Trophoblast cell (in vitro differentiated cells and primary cell): ENCODE results near the gene CNST.

Experiments used
- DNase-seq, 2 donors: peaks; one replicate each; pipeline ENCODE4 v3.0.0-alpha.2; 2016
- H2AFZ ChIP-seq: 2 replicates; pipeline ENCODE4 v1.6.1; 2013; ENCODE audit warnings: low read length, moderate library complexity, mild to moderate bottlenecking; ENCODE audit not compliant: insufficient read depth, poor library complexity
- H2AK5ac ChIP-seq: 2 replicates; pipeline ENCODE4 v1.6.1; 2013; ENCODE audit warnings: mild to moderate bottlenecking, low read length
- H2BK120ac ChIP-seq: 2 replicates; pipeline ENCODE4 v1.6.1; 2013; ENCODE audit warnings: low read length, mild to moderate bottlenecking, moderate library complexity; ENCODE audit not compliant: insufficient read depth, poor library complexity
- H2BK12ac ChIP-seq: 2 replicates; pipeline ENCODE4 v1.6.1; 2013; ENCODE audit warnings: mild to moderate bottlenecking, low read length, moderate library complexity
- H2BK5ac ChIP-seq: 2 replicates; pipeline ENCODE4 v1.6.1; 2013; ENCODE audit warnings: low read length, low read depth, moderate library complexity, mild to moderate bottlenecking; ENCODE audit not compliant: poor library complexity
- H3K14ac ChIP-seq: 2 replicates; pipeline ENCODE4 v1.6.1; 2013; ENCODE audit warnings: mild to moderate bottlenecking, low read length
- H3K18ac ChIP-seq: 2 replicates; pipeline ENCODE4 v1.6.1; 2013; ENCODE audit warnings: mild to moderate bottlenecking, low read length
- H3K23ac ChIP-seq: 2 replicates; pipeline ENCODE4 v1.6.1; 2013; ENCODE audit warnings: low read length
- H3K27ac ChIP-seq: 2 replicates; pipeline ENCODE4 v1.5.1; 2013; ENCODE audit warnings: low read depth, mild to moderate bottlenecking, inconsistent platforms, low read length, moderate library complexity
- H3K27me3 ChIP-seq: 2 replicates; pipeline ENCODE4 v1.6.1; 2013; ENCODE audit warnings: inconsistent platforms, mild to moderate bottlenecking, low read length, moderate library complexity; ENCODE audit not compliant: insufficient read depth
- H3K36me3 ChIP-seq, 2 experiments: 1 replicate in 1 of 2; 2 replicates in 1 of 2; pipeline ENCODE4 v1.6.1; 2013; ENCODE audit warnings: low read length in 2 of 2, mild to moderate bottlenecking in 2 of 2, moderate library complexity in 1 of 2; ENCODE audit not compliant: insufficient read depth in 2 of 2, control insufficient read depth in 1 of 2
- H3K4ac ChIP-seq: 2 replicates; pipeline ENCODE4 v1.6.1; 2013; ENCODE audit warnings: low read depth, mild to moderate bottlenecking, low read length, moderate library complexity
- H3K4me1 ChIP-seq, 2 experiments: 1 replicate in 1 of 2; 2 replicates in 1 of 2; pipeline ENCODE4 v1.6.1; 2013; ENCODE audit warnings: low read length in 2 of 2, mild to moderate bottlenecking in 2 of 2, moderate library complexity in 1 of 2; ENCODE audit not compliant: insufficient read depth in 2 of 2, control insufficient read depth in 1 of 2
- H3K4me2 ChIP-seq: 2 replicates; pipeline ENCODE4 v1.6.1; 2013; ENCODE audit warnings: inconsistent platforms, mild to moderate bottlenecking, low read length, moderate library complexity
- H3K4me3 ChIP-seq: 2 replicates; pipeline ENCODE4 v1.5.1; 2013; ENCODE audit warnings: mild to moderate bottlenecking, low read depth, low read length, inconsistent platforms
- H3K79me1 ChIP-seq: one replicate; pipeline ENCODE4 v1.6.1; 2013; ENCODE audit warnings: low read length
- H3K79me2 ChIP-seq: 2 replicates; pipeline ENCODE4 v1.6.1; 2013; ENCODE audit warnings: low read length, mild to moderate bottlenecking; ENCODE audit not compliant: control insufficient read depth, insufficient read depth, poor library complexity
- H3K9ac ChIP-seq: 2 replicates; pipeline ENCODE4 v1.6.1; 2013; ENCODE audit warnings: mild to moderate bottlenecking, low read length
- H3K9me3 ChIP-seq: 2 replicates; pipeline ENCODE4 v1.6.1; 2013; ENCODE audit warnings: low read depth, mild to moderate bottlenecking, control low read depth, inconsistent platforms, low read length; ENCODE audit not compliant: insufficient read depth
- H4K12ac ChIP-seq: 2 replicates; pipeline ENCODE4 v1.6.1; 2013; ENCODE audit warnings: low read depth, mild to moderate bottlenecking, low read length, moderate library complexity
- H4K8ac ChIP-seq: 2 replicates; pipeline ENCODE4 v1.6.1; 2013; ENCODE audit warnings: low read depth, mild to moderate bottlenecking, low read length, moderate library complexity
- H4K91ac ChIP-seq: one replicate; pipeline ENCODE4 v1.6.1; 2013; ENCODE audit warnings: low read depth, mild to moderate bottlenecking, low read length, moderate library complexity
- WGBS: extraction: QIAGEN DNeasy Blood & Tissue Kit; methylation state at CpG from one replicate; pipeline ENCODE4 v1.1.7; 2013; ENCODE audit warnings: missing lambda C conversion rate; ENCODE audit not compliant: insufficient read length, insufficient coverage; ENCODE audit errors: extremely low coverage; 5-methylcytosine and 5-hydroxymethylcytosine counted together

Gene CNST

GRCh38 chr1:246679794-246680177 is 113.5 kb downstream of the CNST start:
- Histone ChIP-seq H4K91ac (no peak overlapping the region), H3K4me2 (no peak overlapping the region), H4K12ac (no peak overlapping the region), H3K79me2 (no peaks in the 10 kb centered on the region), H3K9me3 (no peaks in the 10 kb centered on the region), H3K27me3 (no peaks in the 10 kb centered on the region), H2AFZ (no peak overlapping the region), H3K27ac (no peak overlapping the region), H4K8ac (no peak overlapping the region), H3K18ac (no peak overlapping the region), H2BK5ac (no peak overlapping the region), H3K36me3 (no peaks in the 10 kb centered on the region), H3K79me1 (peaks cover 12% of the 10 kb centered on the region), H2BK12ac (no peak overlapping the region), H3K4ac (no peak overlapping the region), H3K9ac (no peak overlapping the region), H3K14ac (no peak overlapping the region), H3K4me3 (no peak overlapping the region), H3K4me1 (peaks cover 13% of the 10 kb centered on the region in 2 experiments), H2AK5ac (no peak overlapping the region), H2BK120ac (no peak overlapping the region), H3K23ac (no peak overlapping the region)
- no CpG with 5 or more reads among the region's 1 CpG for WGBS
- DNase-seq = no peak

DNA sequence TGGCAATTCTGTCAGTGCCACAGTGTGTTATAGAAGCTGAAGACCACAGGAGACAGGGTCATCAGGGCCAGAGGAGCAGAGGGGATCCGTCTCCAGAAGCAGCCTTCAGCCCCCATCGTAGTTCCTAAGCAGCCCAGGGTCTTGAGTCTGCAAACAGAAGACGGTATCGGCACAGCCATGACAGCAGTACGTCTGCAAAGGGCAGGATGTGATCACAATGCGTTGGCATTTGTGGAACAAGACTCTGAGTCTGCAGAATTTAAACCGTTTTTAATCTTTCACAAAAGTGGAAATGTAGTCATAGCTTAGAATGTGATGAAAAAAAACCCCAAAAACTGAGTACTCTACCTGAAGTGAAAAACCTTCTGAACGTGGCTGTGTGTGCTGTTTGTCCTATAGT is 113.9 kb downstream of the CNST start:
- H3K36me3 ChIP-seq = no peaks in the 10 kb centered on the region
- peaks cover 13% of the 10 kb centered on the region in 2 experiments for H3K4me1 ChIP-seq
- no peaks in the 10 kb centered on the region for H3K27me3 ChIP-seq
- no peak overlapping the region for H3K9ac ChIP-seq
- no peak overlapping the region for H3K18ac ChIP-seq
- no peak overlapping the region for H3K14ac ChIP-seq
- no peak overlapping the region for H2AK5ac ChIP-seq
- DNase-seq = no peak
- no peak overlapping the region for H3K27ac ChIP-seq
- no peak overlapping the region for H3K4me3 ChIP-seq
- H3K4me2 ChIP-seq = no peak overlapping the region
- no peak overlapping the region for H2BK12ac ChIP-seq
- no peak overlapping the region for H4K91ac ChIP-seq
- no peak overlapping the region for H4K8ac ChIP-seq
- no peak overlapping the region for H4K12ac ChIP-seq
- no peak overlapping the region for H2BK5ac ChIP-seq
- peaks cover 12% of the 10 kb centered on the region for H3K79me1 ChIP-seq
- H3K79me2 ChIP-seq = no peaks in the 10 kb centered on the region
- H2BK120ac ChIP-seq = no peak overlapping the region
- no peak overlapping the region for H2AFZ ChIP-seq
- no peaks in the 10 kb centered on the region for H3K9me3 ChIP-seq
- no CpG with 5 or more reads among the region's 8 CpGs for WGBS
- no peak overlapping the region for H3K4ac ChIP-seq
- H3K23ac ChIP-seq = no peak overlapping the region

- Histone ChIP-seq H4K12ac (no peak overlapping the region), H2AFZ (no peak overlapping the region), H3K23ac (no peak overlapping the region), H3K27ac (no peak overlapping the region), H3K27me3 (no peaks in the 10 kb centered on the region), H2BK120ac (no peak overlapping the region), H3K4me3 (no peak overlapping the region), H3K36me3 (no peaks in the 10 kb centered on the region), H3K4me2 (no peak overlapping the region), H2BK5ac (no peak overlapping the region), H3K4ac (no peak overlapping the region), H2BK12ac (no peak overlapping the region), H3K18ac (no peak overlapping the region), H4K8ac (no peak overlapping the region), H3K9ac (no peak overlapping the region), H3K79me2 (no peaks in the 10 kb centered on the region), H4K91ac (no peak overlapping the region), H3K79me1 (peaks cover 12% of the 10 kb centered on the region), H3K4me1 (peaks cover 13% of the 10 kb centered on the region in 2 experiments), H3K14ac (no peak overlapping the region), H3K9me3 (no peaks in the 10 kb centered on the region), H2AK5ac (no peak overlapping the region)
- no peak for DNase-seq
- no CpG with 5 or more reads among the region's 10 CpGs for WGBS
These were observed 114.5 kb downstream of the CNST start for GRCh38 chr1:246680696-246681130.

DNA sequence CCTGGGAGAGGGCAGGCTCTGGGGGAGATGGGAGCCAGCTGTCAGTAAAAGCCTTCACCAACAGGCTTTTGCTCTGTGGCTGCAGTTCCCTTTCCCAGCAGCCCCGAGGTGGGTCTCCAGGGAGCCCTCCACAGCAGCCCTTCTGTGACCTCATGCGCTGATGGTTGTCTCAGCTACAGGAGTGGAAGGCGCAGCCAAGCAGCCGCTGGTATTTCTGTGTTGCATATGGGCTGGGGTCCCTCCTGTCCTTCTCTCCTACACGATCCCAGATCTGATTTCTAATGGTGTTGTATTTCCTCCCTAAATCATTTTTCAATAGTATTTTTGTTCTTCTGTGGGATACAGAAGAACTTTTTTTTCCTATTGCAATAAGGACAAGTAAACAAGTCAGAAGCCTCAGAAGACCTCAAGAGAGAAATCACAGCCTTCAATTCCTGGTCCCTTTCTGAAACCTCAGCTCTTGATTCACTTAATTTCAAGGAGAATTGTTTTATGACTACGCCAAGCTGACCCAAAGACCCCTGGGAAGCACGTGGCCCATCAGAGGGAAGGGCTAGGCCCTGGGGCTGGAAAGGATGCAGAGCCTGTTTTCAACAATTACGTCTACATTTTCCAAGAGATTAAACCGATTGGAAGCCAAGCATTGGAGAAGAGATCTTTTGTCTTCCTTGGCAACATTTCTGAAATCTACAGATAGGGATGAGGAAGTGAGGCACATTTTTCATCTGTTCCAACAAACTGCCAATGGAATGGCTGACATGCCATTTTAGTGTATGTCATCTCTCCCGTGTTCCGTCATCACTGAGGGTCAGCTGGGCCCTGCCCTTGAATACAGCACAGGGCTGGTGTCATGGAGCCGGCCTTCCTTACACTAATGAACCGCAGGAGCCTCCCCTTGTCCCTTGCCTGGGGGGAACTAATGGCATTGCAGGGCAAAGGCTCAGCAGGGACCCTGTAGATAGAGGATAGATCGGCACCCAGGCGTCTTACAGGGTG is 115.9 kb downstream of the CNST start:
- H3K23ac ChIP-seq = no peak overlapping the region
- peak overlapping the region; percentile 85 for H2BK120ac ChIP-seq
- no peaks in the 10 kb centered on the region for H3K27me3 ChIP-seq
- no peak overlapping the region for H3K4me3 ChIP-seq
- no peak overlapping the region for H4K12ac ChIP-seq
- peaks cover 13% of the 10 kb centered on the region in 2 experiments for H3K4me1 ChIP-seq
- no peak overlapping the region for H2AK5ac ChIP-seq
- H2BK12ac ChIP-seq = peak overlapping the region; percentile 60
- H3K79me2 ChIP-seq = no peaks in the 10 kb centered on the region
- DNase-seq = peak; percentile 86 to 96
- peaks cover 12% of the 10 kb centered on the region for H3K79me1 ChIP-seq
- H4K8ac ChIP-seq = peak overlapping the region; percentile 70
- H3K27ac ChIP-seq = peak overlapping the region; percentile 50
- H3K4me2 ChIP-seq = no peak overlapping the region
- H4K91ac ChIP-seq = peak overlapping the region; percentile 64
- peak overlapping the region; percentile 63 for H3K18ac ChIP-seq
- H2BK5ac ChIP-seq = peak overlapping the region; percentile 70
- peak overlapping the region; percentile 73 for H2AFZ ChIP-seq
- H3K36me3 ChIP-seq = no peaks in the 10 kb centered on the region
- no peaks in the 10 kb centered on the region for H3K9me3 ChIP-seq
- no peak overlapping the region for H3K9ac ChIP-seq
- H3K4ac ChIP-seq = peak overlapping the region; percentile 14
- WGBS = no CpG with 5 or more reads among the region's 15 CpGs
- H3K14ac ChIP-seq = peak overlapping the region; percentile 68
